GM12874 (cell line): Measurements from ENCODE around the gene CCDC63.
A peak's percentile ranks its signal among the peaks of the same experiment; 100 is the strongest.

Experiments used
- TF ChIP-seq, protein P1 (sequence below): IDR thresholded peaks from 2 replicates; pipeline ENCODE4 v1.5.1; 2011; ENCODE audit warnings: low read depth, mild to moderate bottlenecking, control low read depth, low read length, moderate library complexity; ENCODE audit not compliant: insufficient read depth

Gene CCDC63

GRCh38 chr12:110846615-110847566 is at the start of gene CCDC63:
Gene CCDC63 (plus strand): TSS chr12:110846987. CDS start chr12:110852955, 5,968 bp downstream.
- TF ChIP-seq, protein P1, sequence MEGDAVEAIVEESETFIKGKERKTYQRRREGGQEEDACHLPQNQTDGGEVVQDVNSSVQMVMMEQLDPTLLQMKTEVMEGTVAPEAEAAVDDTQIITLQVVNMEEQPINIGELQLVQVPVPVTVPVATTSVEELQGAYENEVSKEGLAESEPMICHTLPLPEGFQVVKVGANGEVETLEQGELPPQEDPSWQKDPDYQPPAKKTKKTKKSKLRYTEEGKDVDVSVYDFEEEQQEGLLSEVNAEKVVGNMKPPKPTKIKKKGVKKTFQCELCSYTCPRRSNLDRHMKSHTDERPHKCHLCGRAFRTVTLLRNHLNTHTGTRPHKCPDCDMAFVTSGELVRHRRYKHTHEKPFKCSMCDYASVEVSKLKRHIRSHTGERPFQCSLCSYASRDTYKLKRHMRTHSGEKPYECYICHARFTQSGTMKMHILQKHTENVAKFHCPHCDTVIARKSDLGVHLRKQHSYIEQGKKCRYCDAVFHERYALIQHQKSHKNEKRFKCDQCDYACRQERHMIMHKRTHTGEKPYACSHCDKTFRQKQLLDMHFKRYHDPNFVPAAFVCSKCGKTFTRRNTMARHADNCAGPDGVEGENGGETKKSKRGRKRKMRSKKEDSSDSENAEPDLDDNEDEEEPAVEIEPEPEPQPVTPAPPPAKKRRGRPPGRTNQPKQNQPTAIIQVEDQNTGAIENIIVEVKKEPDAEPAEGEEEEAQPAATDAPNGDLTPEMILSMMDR: peak; percentile 52

DNA sequence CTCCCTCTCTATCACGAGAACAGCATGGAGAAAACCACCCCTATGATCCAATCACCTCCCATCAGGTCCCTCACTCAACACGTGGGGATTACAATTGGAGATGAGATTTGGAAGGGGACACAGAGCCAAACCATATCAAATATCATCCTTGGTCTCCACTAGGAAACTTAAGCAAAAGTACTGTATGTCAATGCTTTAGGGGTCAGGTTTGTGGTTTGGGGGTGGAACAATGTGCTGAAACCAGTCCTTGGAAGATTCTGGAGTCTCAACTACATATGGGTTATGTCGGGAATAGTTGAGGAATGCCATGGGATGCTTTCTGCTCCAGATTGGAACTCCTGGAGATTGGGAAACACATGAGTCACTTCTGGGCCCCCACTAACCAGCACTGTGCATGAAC is 48.3 kb upstream of the CCDC63 start:
- TF ChIP-seq, protein P1: no peak

GRCh38 chr12:110802489-110802888 is 44.3 kb upstream of the CCDC63 start:
- TF ChIP-seq, protein P1: no peak

- TF ChIP-seq, protein P1: no peak
These were observed 42.4 kb upstream of the CCDC63 start for GRCh38 chr12:110804406-110804805.

DNA sequence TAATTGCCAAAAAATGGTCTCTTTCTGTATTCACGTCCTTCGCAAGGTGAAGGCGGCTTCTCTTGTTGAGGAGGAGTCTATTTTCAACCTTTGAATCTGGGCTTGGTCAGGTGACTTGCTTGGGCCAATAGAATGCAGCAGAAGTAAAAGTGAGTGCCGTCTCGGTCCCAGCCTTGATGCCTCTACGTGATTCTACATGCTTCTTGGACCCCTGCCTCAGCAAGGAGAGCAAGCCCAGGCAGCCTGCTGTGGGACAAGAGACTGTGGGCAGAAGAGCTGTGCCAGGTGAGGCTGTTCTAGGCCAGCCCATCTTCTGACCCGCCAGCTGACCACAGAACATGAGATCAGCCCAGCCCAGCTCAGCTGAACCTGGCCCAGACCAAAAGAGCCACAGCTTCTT is 39.1 kb upstream of the CCDC63 start:
- TF ChIP-seq, protein P1: no peak

- TF ChIP-seq, protein P1: no peak
These were observed 37.6 kb upstream of the CCDC63 start for GRCh38 chr12:110809149-110809548.

- TF ChIP-seq, protein P1: no peak
These were observed 34.8 kb upstream of the CCDC63 start for GRCh38 chr12:110811972-110812371.
